ENCODE results near the gene IL9. TPM values are rescaled to one million over a fixed set of nuclear protein-coding genes. Genes with fewer than 3 reads are reported as not detected.

Gene IL9
- total RNA-seq, 1 donor from 2014 or later, result not detected

DNA sequence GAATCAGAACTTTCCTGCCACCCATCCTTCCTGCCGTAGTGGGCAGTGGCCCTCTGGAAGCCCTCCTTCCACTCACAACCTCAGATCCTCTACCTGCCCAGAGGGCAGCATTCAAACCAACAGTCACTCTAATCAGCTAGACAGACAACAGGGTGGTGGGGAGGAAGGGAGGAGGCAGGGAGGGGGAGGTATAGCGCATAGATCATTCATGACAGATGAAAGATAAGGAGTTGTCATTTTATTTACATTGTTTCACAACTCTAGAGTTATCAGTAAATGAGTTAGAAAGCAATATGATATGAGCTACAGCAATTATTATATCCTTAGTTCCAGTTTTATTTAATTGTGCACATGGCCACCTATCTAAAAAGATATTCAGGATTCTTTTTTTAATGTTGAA is 852 bp downstream of the IL9 start:
- no peak for DNase-seq (ENCODE audit: low spot score)
- intact Hi-C loops (cut with DNase I), result loop anchor here (5.0 kb wide), 1 partner anchor 43 kb away; no protein-coding TSS in a partner anchor

DNA sequence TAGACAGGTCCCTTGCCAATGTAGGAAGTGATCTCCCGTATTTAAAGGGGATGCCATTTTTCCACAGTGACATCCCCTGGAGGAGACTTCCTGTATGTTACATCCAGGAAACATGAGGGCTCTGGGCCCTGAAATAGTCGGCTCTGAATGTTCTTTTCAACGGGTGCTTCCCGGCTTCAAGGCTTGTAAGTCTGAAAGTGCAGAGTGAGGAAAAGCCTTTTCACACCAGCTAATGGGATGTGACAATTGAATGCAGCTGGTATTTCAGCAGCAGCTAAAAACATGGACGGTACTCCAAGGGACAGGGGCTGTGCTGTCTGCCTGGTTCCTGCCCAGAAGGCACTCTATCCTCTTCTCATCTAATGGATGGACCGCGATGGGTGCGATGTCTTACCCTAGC is 1.4 kb downstream of the IL9 start:
- DNase-seq (ENCODE audit: low spot score), result no peak
- intact Hi-C loops (cut with DNase I), result loop anchor here (5.0 kb wide), 1 partner anchor 43 kb away; no protein-coding TSS in a partner anchor

DNA sequence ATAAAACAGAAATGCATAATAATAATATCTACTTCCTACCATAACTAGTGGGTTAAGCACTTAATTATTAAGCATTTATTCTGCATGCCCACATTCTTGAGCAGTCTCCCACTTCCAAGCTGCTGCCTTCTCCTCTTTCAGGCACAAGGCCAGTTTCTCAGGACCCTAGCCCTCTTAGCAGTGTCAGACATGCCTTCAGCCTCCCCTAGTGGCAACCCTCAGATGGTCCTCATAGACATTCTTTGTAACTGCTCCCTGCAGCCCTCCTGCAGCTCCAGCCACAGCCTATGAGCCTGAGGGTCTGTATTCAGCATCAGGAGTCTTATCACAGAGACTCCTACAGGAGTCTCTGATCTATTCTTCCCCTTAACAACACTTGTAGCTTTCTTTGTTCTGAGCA is 3.9 kb downstream of the IL9 start:
- DNase-seq (ENCODE audit: low spot score), result no peak
- intact Hi-C loops (cut with DNase I), result loop anchor here (5.0 kb wide), 1 partner anchor 46 kb away; no protein-coding TSS in a partner anchor

DNA sequence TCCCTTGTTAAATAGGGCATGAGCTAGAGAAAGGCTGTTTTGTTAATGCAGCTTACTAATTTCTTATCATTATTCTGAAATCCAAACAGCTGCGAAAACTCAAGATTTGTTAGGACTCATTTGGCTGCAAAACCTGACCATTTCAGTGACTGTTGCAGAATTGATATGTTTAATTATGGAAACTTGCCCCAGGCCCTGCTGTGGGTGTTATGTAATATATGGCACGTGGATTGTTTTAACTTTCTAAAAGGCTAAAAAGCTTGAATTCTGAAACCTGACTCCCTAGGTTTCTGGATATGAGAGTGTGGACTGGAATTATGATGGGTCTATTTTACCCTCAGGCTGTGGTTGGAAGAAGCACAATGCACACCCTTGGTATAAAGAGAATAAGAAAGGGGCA is 4.4 kb downstream of the IL9 start:
- intact Hi-C loops (cut with DNase I), result loop anchor here (5.0 kb wide), 1 partner anchor 46 kb away; no protein-coding TSS in a partner anchor
- no peak for DNase-seq (ENCODE audit: low spot score)

DNA sequence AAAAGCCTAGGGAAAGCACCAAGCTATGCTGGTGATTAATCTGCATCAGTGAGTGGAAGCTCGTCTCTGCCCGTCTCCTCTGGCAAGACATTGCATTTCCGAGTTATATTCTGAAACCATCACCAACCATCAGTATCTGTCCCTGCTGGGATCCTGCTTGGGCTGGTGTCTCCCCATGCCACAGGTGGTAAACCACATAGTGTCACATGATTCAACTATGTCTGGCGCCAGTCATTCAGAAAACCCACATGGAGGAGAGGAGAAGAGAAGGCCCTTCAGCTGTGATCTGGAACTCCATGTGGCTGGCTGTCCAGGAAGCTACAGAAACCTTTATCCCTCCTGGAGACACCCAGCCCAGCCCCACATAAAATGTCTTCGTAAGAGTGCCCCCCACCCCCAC is 4.8 kb downstream of the IL9 start:
- no peak for DNase-seq (ENCODE audit: low spot score)
- intact Hi-C loops (cut with DNase I), result loop anchor here (5.0 kb wide), 1 partner anchor 46 kb away; no protein-coding TSS in a partner anchor

DNA sequence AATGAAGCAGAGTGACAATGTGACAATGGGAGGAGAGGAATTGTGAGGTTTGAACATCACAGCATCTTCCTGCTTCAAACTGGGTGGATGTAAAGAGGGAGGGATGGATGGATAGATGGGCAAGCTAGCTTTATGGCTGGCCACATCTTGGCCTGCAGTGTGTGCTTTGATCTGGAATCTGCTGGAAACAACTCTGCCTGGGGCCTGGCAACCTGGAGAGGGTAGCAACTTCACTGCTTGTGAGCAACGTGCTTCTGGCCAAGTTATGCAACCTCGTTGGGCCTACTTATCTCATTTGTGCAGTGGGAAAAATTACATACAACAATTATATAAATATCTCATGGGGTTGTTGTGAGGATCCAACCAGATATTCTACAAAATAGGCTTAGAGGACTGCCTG is 5.3 kb downstream of the IL9 start:
- DNase-seq (ENCODE audit: low spot score), result no peak
- intact Hi-C loops (cut with DNase I), result loop anchor here (5.0 kb wide), 1 partner anchor 47 kb away; no protein-coding TSS in a partner anchor

DNA sequence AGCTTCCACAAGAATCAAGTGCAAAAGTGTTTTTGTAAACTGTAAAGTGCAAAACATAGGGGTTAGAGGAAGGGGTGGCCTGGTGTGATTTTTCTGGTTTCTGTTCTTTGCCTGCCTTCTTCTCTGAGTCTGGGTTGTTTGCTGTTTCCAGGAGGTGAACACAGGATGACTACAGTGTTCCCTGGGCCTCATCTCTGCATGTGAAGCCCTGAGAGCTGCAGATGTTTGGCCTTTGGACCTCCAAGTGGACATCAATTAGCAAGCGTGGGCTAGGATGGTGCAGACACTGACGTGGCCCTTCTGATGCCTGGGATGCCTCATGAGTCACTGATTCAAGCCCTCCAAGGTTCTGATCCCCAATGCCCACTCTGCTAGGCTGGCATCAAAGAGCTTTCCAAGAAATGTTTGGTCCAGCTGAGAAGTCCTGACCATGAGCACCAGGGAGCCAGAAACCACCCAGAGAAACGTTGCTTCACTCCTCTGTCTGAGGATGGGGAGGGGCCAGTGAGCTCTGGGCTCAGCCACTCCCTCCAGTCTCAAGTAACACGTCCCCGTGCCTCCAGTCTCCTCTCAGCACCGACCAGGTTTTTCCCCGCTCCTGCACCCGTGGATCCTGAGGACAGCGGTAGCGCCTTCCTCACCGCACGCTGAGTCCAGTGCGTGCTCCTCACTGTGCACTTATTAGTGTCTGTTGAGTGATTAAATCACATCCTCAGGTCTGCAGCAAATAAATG is 7.6 kb downstream of the IL9 start:
- DNase-seq (ENCODE audit: low spot score), result no peak
- intact Hi-C loops (cut with DNase I), result loop anchor here (2.0 to 5.0 kb wide), 3 partner anchors 174 to 325 kb away; no protein-coding TSS in a partner anchor

DNA sequence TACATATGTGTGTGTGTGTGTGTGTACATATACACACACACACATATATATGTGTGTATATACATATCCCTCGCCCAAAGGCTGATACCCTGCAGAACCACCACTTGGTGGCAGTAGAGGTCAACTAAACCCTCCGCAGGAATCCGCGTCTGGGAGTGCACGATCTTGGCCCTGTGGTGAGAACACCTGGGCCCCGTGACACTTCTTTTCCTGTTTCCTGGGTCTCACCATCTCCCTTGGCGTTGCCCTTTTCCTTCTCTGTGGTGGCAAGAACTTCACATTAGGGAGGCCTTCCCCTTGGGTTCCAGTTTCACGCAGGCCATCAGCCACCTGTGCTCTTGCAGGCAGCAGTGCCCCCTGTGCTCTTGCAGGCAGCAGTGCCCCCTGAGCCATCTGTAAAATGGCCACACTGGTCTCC is 8.2 kb downstream of the IL9 start:
- DNase-seq (ENCODE audit: low spot score), result no peak
- intact Hi-C loops (cut with DNase I), result loop anchor here (5.0 kb wide), 2 partner anchors 175 to 195 kb away; no protein-coding TSS in a partner anchor

DNA sequence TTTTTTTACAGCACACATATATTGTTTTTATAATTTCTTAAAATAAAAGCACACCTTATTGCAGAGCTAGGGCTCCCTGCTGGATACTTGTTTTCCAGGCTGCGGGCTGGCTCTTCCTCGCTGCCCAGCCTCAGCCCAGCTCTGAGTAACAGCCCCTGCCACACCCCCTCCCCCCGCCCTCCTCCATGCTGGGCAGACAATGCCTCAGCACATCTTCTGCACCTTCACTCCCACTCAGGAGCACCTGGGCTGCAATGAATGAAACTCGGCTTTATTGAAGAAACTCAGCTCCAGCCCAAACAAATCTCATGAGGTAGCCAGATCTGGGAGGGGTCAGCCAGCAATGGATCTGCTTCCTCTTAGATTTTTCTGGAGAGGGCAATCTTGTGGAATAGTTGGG is 9.5 kb downstream of the IL9 start:
- no peak for DNase-seq (ENCODE audit: low spot score)
- intact Hi-C loops (cut with DNase I), result loop anchor here (5.0 kb wide), 2 partner anchors 176 to 196 kb away; no protein-coding TSS in a partner anchor

DNA sequence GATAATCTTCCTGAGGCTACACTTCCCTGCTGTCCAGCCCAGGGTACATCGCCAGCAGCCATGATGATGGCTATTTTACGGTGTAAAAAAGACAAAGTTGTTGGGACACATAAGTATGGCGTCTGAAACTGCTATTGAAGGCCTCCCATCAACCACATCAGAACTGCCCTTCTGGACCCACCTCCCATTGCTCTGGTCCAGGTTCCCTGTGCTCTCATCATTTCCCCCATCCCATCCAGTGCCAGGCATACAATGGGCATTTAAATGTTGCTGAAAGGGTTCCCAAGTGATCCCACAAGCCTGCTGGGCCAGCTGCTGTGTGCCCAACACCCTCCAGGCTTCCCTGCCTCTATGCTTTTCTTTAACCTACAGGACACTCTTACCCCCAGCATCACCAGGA is 10.6 kb downstream of the IL9 start:
- intact Hi-C loops (cut with DNase I), result loop anchor here (5.0 kb wide), 2 partner anchors 177 to 197 kb away; no protein-coding TSS in a partner anchor
- DNase-seq (ENCODE audit: low spot score), result no peak

DNA sequence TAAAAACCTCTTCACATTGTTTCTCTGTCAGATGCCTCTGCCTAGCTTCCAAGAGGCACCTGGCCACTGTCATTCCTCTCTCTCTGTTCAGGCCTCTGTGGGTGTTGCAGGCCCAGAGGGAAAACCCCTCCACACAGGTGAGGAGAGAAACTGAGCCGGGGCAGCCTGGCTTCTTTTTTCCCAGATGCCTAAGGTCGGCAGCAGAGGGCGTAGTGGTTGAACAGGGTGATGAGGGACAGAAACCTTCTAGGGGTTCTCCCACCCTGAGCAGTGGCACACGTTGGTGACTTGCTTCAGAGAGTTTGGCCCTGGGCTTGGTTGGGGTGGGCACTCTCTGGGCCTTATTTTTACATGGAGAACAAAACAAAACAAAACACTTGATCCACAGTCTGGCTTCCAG is 12.2 kb downstream of the IL9 start:
- DNase-seq (ENCODE audit: low spot score), result no peak

DNA sequence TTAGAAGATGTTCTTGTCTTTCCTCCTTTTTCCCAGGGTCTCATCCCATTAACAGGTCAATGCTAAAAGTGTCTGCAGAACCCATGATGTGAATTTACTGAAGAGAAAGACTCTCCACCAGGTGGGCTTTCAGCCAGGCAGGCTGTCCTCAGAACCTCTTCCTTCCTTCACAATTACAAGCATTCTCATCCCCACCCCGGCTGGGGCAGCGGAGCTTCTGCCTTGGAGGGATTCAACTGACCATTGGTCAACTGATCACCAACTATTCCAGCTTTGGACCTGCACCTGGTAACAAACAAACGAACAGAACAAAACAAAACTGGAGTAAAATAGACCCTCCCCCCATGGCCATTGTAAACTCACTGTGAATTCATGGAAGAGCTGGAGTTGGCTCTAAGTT is 12.6 kb downstream of the IL9 start:
- intact Hi-C loops (cut with DNase I), result no loop called here
- no peak for DNase-seq (ENCODE audit: low spot score)

More for the DNA sequence above, 12.2 kb downstream of the IL9 start:
- intact Hi-C loops (cut with DNase I), result no loop called here

DNA sequence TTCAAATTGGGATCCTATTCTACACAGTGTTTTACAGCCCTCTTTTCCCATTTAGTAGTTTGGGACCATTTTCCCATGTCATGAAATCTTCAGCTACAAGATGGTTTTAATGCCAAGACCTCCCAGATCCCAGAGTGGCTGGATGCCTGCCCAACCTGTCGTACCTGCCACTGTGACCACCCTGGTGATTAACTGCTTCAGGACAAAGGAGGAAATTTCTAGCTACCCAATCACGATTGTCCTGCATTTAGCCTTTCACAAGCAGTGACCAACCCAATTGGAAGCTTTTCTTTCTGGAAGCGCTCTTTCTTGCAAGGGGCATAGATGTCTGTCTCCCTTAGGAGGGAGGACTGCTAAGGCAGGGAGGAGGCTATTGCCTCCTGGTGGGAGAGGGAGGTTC is 13.8 kb downstream of the IL9 start:
- DNase-seq (ENCODE audit: low spot score), result no peak
- intact Hi-C loops (cut with DNase I), result no loop called here

DNA sequence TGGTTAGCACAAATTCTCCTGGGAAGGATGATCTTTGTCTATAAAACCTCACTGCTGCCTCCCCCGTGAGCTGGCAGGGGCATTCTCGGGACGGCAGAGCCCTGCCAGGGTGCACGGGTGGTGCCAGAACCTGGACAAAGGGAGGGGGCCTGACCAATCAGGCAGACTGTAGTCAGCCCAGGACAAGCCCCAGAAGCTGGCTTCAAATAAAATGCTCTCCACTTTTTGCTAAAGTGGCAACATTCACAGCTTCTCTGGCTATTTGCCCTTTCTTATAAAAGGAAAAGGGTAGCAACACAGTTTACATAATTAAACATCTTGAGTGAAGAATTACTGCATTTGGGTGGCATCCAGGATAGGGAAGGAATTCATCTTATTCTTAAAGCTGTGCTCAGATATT is 14.4 kb downstream of the IL9 start:
- intact Hi-C loops (cut with DNase I), result no loop called here
- no peak for DNase-seq (ENCODE audit: low spot score)

DNA sequence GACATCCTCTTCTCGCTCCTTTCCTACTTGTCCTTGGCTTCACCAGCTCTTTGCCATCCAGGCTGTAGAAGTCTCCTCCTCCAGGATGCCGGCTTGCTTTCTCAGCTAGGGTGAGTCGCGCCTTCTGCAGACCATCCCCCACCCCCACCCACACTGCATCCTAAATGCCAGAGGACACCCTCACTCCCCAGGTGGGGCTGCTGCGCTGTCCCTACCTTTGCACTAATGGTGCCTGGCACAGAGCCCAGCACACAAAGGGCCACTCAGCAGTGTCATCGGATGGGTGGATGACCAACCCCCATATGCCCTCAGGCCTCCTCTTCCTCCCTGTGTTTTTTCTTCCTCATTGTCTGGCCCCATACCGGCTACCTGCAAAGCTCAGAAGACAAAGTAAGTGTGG is 14.8 kb downstream of the IL9 start:
- no peak for DNase-seq (ENCODE audit: low spot score)

DNA sequence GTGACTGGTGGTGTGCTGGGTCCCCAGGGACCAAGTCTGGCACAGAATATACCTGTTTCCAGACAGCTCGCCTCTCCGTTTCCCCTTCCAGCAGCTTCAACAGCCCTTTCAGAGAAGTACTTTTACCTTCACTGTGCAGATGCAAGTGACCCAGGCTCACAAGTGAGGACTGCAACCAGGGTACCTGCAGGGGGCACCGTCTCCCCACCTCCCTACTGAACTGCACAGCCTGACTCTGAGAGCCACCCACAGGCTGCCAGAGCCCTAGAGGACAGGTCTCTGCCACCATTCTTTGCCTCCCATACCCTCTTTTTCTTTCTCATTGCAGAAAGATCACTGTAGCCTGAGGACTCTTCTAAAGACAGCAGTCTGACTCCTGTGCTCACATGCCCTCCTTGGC is 15.4 kb downstream of the IL9 start:
- no peak for DNase-seq (ENCODE audit: low spot score)
- intact Hi-C loops (cut with DNase I), result no loop called here

More for the DNA sequence above, 14.8 kb downstream of the IL9 start:
- intact Hi-C loops (cut with DNase I), result no loop called here

DNA sequence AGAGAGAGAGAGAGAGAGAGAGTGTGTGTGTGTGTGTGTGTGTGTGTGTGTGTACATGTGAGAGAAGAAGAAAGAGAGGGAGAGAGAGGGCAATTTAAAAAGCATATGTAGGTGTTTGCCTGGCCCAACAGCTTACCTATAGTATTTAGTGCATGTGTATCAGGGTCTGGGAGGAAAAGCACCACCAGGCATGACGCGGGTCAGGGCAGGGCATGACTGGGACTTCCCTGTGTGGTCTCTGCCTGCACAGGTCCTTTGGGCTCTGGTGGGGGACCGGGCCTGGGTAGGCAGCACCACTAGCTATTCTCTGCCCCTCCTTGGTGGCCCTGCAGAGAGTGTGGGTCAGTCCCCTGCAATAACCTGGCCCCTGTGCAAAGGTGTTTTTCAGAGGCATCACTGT is 16.1 kb downstream of the IL9 start:
- intact Hi-C loops (cut with DNase I), result no loop called here
- no peak for DNase-seq (ENCODE audit: low spot score)

DNA sequence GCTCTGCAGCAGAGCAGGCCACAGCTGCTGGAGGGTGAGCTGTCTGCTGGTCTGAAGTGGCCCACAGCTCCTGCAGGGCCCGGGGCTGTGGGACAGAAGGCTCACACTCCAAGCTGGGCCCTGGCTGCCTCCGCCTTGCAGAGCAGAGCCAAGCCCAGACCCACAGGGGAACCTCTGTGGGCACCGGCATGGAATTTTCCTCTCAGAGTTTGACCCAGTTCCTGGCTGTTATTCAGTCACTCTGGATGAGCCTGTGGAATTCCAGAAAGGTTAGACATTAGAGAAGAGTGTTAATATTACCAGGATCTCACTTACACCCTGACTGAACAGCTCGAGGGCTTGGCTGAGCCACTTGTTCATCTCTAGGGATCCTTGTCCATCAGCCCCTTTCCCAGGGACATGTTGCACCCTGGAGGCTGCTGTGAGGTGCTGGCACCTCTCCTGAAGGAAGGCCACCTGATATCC is 17.5 kb downstream of the IL9 start:
- no peak for DNase-seq (ENCODE audit: low spot score)
- intact Hi-C loops (cut with DNase I), result no loop called here

DNA sequence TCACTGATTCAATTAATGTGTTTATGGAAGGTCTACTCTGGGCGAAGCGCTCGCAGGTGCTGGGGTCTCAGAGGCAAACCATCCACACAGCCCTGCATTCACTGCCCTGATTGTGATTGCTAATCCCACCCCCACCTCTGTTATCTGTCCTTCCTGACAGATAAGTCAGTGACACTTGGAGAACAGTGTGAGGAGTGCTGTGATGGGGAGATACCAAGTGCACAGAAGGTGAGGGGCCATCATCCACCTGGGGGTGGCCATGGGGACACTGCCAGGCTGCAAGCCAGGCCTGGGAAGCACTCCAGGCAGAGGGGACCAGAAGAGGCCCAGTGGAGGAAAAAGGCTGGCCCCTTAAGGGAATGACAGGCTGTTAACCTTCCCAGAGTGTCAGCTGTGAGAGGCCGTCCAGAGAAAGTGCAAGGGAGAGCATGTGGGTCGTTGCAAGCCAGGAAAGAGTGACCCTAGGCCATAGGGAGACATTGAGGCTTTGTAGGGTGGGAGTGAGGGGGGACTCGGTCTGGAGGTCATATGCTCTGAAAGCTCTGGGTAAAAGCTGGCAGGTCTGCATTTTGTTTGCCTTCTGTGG is 18.0 kb downstream of the IL9 start:
- no peak for DNase-seq (ENCODE audit: low spot score)
- intact Hi-C loops (cut with DNase I), result no loop called here

DNA sequence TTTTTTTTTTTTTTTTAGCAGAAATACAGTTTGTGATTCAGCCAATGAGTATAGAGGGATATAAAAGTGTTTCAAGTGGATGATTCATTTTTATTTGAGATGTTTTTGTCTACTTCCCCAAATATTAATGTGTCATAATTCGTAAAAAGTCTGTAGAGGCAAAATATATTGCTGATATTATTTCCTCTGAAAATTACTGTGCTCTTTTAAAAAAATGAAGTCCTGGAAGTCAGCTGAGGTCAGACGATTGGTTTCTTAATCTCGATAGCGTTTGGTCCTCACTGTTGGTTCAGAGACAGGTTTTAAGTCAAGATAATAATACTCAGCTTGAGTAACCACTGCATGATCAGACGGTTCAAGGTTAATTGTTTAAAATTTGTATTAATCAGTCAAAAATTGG is 19.5 kb downstream of the IL9 start:
- intact Hi-C loops (cut with DNase I), result no loop called here
- no peak for DNase-seq (ENCODE audit: low spot score)

DNA sequence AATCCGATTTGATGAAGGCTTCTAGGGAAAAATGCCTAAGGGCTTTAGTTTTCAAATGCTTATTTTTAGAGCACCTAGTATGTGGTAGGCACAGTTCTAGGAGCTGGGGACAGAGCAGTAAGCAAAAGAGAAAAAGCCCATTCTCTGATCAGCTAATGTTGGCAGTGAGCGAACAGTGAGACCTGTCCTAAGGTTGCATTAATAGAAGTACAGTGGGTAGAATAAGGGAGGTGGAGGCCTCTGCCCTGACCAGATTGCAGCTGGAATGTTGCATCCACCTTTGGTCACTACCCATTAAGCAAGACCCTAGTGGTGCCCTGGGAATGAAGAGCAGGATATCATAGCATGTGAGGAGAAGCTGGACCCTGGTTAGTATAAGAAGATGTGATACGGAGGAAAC is 20.1 kb downstream of the IL9 start:
- intact Hi-C loops (cut with DNase I), result no loop called here
- DNase-seq (ENCODE audit: low spot score), result no peak
